ENCODE results near the gene LCORL.

The LCORL gene

GRCh38 chr4:17981063-17981462, 40.5 kb downstream of the LCORL start:
- TF ChIP-seq TAF1 (IDR thresholded peaks at IDR 0.05; ENCODE audit: low read depth), result no peak
- no peak for TF ChIP-seq TCF12 (IDR thresholded peaks at IDR 0.05; ENCODE audit: low read depth)
- no peak for TF ChIP-seq EGR1 (IDR thresholded peaks at IDR 0.05)
- no peak for TF ChIP-seq CREB1 (IDR thresholded peaks at IDR 0.05; ENCODE audit: low read depth)
- no peak for TF ChIP-seq REST (IDR thresholded peaks at IDR 0.05; ENCODE audit: low read depth)

GRCh38 chr4:17968721-17969120, 52.8 kb downstream of the LCORL start:
- TF ChIP-seq ZBTB7A (IDR thresholded peaks at IDR 0.05; ENCODE audit: low read depth) (no peak), FOXM1 (IDR thresholded peaks at IDR 0.05; ENCODE audit: borderline replicate concordance, low read depth) (no peak), TAF1 (IDR thresholded peaks at IDR 0.05; ENCODE audit: low read depth) (no peak), USF1 (IDR thresholded peaks at IDR 0.05) (no peak), CEBPB (IDR thresholded peaks at IDR 0.05) (no peak), MAX (IDR thresholded peaks at IDR 0.05) (no peak), TEAD4 (IDR thresholded peaks at IDR 0.05) (no peak), REST (IDR thresholded peaks at IDR 0.05; ENCODE audit: low read depth) (no peak), TCF12 (IDR thresholded peaks at IDR 0.05; ENCODE audit: low read depth) (no peak), YY1 (IDR thresholded peaks at IDR 0.05; ENCODE audit: low read depth) (no peak), EP300 (IDR thresholded peaks at IDR 0.05; ENCODE audit: borderline replicate concordance) (no peak)

GRCh38 chr4:17967078-17967477, 54.5 kb downstream of the LCORL start:
- TF ChIP-seq RAD21 (IDR thresholded peaks at IDR 0.05; ENCODE audit: low read depth), result no peak
- no peak for TF ChIP-seq ZBTB7A (IDR thresholded peaks at IDR 0.05; ENCODE audit: low read depth)
- TF ChIP-seq NFIC (IDR thresholded peaks at IDR 0.05), result no peak
- no peak for TF ChIP-seq EGR1 (IDR thresholded peaks at IDR 0.05)
- TF ChIP-seq EP300 (IDR thresholded peaks at IDR 0.05; ENCODE audit: borderline replicate concordance), result no peak
- TF ChIP-seq TEAD4 (IDR thresholded peaks at IDR 0.05), result no peak
- TF ChIP-seq FOXM1 (IDR thresholded peaks at IDR 0.05; ENCODE audit: borderline replicate concordance, low read depth), result no peak
- no peak for TF ChIP-seq MAX (IDR thresholded peaks at IDR 0.05)
- TF ChIP-seq TCF12 (IDR thresholded peaks at IDR 0.05; ENCODE audit: low read depth), result no peak
- TF ChIP-seq USF1 (IDR thresholded peaks at IDR 0.05), result no peak
- TF ChIP-seq TAF1 (IDR thresholded peaks at IDR 0.05; ENCODE audit: low read depth), result no peak
- TF ChIP-seq YY1 (IDR thresholded peaks at IDR 0.05; ENCODE audit: low read depth), result no peak
- TF ChIP-seq REST (IDR thresholded peaks at IDR 0.05; ENCODE audit: low read depth), result no peak
- no peak for TF ChIP-seq CREB1 (IDR thresholded peaks at IDR 0.05; ENCODE audit: low read depth)
- TF ChIP-seq CEBPB (IDR thresholded peaks at IDR 0.05), result no peak

- TF ChIP-seq TCF12 (IDR thresholded peaks at IDR 0.05; ENCODE audit: low read depth), result no peak
- TF ChIP-seq ZBTB7A (IDR thresholded peaks at IDR 0.05; ENCODE audit: low read depth), result no peak
- no peak for TF ChIP-seq TEAD4 (IDR thresholded peaks at IDR 0.05)
- TF ChIP-seq CEBPB (IDR thresholded peaks at IDR 0.05), result no peak
- TF ChIP-seq RAD21 (IDR thresholded peaks at IDR 0.05; ENCODE audit: low read depth), result no peak
- no peak for TF ChIP-seq YY1 (IDR thresholded peaks at IDR 0.05; ENCODE audit: low read depth)
- TF ChIP-seq USF1 (IDR thresholded peaks at IDR 0.05), result no peak
- no peak for TF ChIP-seq CREB1 (IDR thresholded peaks at IDR 0.05; ENCODE audit: low read depth)
- no peak for TF ChIP-seq TAF1 (IDR thresholded peaks at IDR 0.05; ENCODE audit: low read depth)
- no peak for TF ChIP-seq EGR1 (IDR thresholded peaks at IDR 0.05)
- TF ChIP-seq NFIC (IDR thresholded peaks at IDR 0.05), result no peak
- TF ChIP-seq FOXM1 (IDR thresholded peaks at IDR 0.05; ENCODE audit: borderline replicate concordance, low read depth), result no peak
- no peak for TF ChIP-seq REST (IDR thresholded peaks at IDR 0.05; ENCODE audit: low read depth)
- no peak for TF ChIP-seq EP300 (IDR thresholded peaks at IDR 0.05; ENCODE audit: borderline replicate concordance)
- TF ChIP-seq MAX (IDR thresholded peaks at IDR 0.05), result no peak
Measured at GRCh38 chr4:17966312-17966711, 55.2 kb downstream of the LCORL start.

Data from Ishikawa (cell line).